GM15510 (cell line): ENCODE measurements around the gene DPYD.

Experiments
- POLR2A ChIP-seq: IDR thresholded peaks from 3 replicates; pipeline ENCODE4 v1.6.1; 2011; ENCODE audit warnings: borderline replicate concordance; ENCODE audit not compliant: insufficient read length; ENCODE audit errors: extremely low read depth

Gene DPYD

DNA sequence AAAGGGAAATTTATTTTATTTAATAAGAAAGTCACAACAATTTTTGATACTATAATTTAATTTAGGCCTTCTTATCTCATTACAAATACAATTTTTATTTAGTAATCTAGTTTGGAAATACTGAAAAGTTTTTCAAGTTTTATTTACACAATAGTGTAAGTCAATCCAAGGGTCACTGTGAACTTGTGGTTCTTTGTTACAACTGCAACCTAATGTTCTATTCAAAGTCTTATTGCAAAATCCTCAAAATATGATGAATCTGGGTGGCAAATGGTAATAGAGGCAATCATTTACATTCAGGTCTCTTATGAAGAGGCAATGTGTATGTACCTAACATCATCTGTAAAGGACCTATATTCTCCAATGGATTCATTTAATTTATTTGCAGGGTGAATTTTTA is 421.2 kb downstream of the DPYD start:
- TF ChIP-seq POLR2A, result no peak

DNA sequence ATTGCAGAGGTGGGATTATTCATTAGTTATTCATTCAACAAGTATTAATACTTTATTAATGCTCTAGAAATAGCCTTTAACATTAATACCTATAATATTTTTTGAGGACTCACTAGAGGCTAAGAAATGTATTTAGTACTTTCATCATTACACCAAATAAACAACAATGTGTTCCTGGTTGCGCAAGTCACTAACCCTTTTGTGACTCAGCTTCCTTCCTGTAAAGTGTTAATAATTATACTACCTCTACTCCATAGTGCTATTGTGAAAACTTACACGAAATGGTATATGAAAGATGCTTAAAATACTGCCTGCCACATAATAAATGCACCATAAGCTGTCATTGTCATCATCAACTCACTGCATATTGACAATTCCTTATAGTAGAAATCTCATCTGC is 431.0 kb downstream of the DPYD start:
- TF ChIP-seq POLR2A, result no peak

GRCh38 chr1:97488530-97488929 is 432.3 kb downstream of the DPYD start:
- no peak for TF ChIP-seq POLR2A

GRCh38 chr1:97482022-97482421 is 438.8 kb downstream of the DPYD start:
- TF ChIP-seq POLR2A, result no peak

- no peak for TF ChIP-seq POLR2A
Observed at GRCh38 chr1:97467445-97467844, 453.4 kb downstream of the DPYD start.

- TF ChIP-seq POLR2A, result no peak
Observed at GRCh38 chr1:97464305-97464704, 456.5 kb downstream of the DPYD start.

GRCh38 chr1:97461782-97462181 is 459.1 kb downstream of the DPYD start:
- TF ChIP-seq POLR2A, result no peak

GRCh38 chr1:97457446-97458089 is 463.3 kb downstream of the DPYD start:
- TF ChIP-seq POLR2A, result no peak

GRCh38 chr1:97451944-97452343 is 468.9 kb downstream of the DPYD start:
- TF ChIP-seq POLR2A, result no peak

GRCh38 chr1:97451046-97451826 is 469.6 kb downstream of the DPYD start:
- TF ChIP-seq POLR2A, result no peak

- no peak for TF ChIP-seq POLR2A
Observed at GRCh38 chr1:97441966-97442365, 478.9 kb downstream of the DPYD start.

DNA sequence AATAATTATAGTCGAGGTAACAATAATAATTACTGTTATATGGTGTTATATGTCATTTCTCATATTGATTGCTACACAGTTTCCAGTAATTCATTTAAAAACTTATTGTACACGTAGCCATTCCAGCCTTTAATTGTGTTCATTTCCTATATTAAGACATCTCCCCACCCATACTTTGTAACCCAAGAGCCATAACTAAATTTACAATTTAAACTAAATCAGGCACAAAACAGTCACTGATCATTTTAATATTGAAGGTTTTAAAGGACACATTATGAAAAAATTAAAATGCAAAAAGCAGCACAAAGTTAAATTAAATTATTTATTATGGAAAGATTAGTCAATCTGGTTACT is 487.0 kb downstream of the DPYD start:
- no peak for TF ChIP-seq POLR2A

DNA sequence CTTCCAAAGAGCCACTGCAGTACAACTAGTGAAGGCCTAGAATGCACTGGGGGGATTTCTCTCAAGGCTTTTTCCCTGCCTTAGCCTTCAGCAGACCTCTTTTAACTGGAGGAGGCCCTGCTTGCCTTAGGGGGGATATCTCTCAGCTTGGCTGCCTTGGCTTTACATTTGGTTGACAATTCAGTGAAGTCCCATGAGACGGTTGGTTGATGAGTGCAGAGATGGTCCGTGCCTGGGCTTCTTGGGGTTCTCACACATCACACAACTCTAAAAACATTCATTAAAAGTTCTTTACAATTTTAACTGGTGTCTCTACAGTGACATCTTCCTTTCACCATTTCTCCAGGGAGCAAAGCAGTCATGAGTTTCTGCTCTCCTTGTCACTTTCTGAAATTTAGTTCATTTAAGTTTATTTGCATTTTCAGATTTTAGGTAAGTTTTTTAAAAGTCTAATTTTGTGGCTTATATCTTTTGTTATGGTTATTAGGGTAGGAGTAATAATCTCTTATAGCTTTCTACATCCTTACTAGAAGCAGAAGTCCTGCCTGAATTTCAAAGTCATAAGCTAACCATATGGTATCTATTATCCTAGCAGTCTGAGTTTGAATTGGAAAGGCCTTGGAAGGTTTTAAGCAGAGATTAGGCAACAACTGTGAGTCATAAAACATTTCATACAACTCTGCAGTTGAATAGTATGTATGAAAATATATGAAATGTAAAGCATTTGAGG is 487.6 kb downstream of the DPYD start:
- no peak for TF ChIP-seq POLR2A

DNA sequence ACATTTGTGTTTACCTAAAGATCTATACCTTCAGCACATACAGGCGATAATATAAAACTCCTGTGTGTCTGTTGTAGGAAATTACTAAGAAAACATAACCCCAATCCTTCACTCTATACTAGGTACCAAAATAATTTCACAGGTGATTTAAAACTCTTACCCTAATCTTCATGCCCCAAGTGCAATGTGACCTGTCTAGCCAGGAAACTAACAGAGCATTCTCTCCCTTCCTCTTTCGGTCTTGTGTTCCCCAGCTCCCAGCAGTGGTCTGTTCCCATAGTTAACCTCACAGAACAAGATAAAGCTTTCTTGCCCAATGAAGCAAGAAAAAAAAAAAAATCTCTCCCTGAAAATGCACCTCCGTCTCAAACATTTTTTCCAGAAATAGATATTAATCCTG is 493.5 kb downstream of the DPYD start:
- no peak for TF ChIP-seq POLR2A

- no peak for TF ChIP-seq POLR2A
Observed at GRCh38 chr1:97424209-97424608, 496.6 kb downstream of the DPYD start.

GRCh38 chr1:97423403-97423802 is 497.4 kb downstream of the DPYD start:
- TF ChIP-seq POLR2A, result no peak
